Adrenal gland (tissue), 5 donors: ENCODE results near the gene ARHGAP27.

ENCODE experiments used
- POLR2A ChIP-seq, 2 donors: fragments of 450-650 bp; IDR thresholded peaks; one replicate each; pipeline ENCODE4 v1.6.1; 2017; ENCODE audit warnings: antibody characterized with exemption in 2 of 2, mild to moderate bottlenecking in 2 of 2, moderate library complexity in 1 of 2
- TF ChIP-seq, protein P1 (sequence below), 6 experiments: fragments of 450-650 bp in 4 of 6; fragments of 200-600 bp in 2 of 6; sonication (generic) in 1 of 6; IDR thresholded peaks; 1 replicate in 5 of 6; 2 replicates in 1 of 6; pipeline versions ENCODE4 v1.5.1 to v1.8.0; 2016 to 2021; ENCODE audit warnings: antibody characterized with exemption in 6 of 6, mild to moderate bottlenecking in 2 of 6, moderate library complexity in 1 of 6
- donor health status: DM: no; HTN: no; CAD: no.

DNA sequence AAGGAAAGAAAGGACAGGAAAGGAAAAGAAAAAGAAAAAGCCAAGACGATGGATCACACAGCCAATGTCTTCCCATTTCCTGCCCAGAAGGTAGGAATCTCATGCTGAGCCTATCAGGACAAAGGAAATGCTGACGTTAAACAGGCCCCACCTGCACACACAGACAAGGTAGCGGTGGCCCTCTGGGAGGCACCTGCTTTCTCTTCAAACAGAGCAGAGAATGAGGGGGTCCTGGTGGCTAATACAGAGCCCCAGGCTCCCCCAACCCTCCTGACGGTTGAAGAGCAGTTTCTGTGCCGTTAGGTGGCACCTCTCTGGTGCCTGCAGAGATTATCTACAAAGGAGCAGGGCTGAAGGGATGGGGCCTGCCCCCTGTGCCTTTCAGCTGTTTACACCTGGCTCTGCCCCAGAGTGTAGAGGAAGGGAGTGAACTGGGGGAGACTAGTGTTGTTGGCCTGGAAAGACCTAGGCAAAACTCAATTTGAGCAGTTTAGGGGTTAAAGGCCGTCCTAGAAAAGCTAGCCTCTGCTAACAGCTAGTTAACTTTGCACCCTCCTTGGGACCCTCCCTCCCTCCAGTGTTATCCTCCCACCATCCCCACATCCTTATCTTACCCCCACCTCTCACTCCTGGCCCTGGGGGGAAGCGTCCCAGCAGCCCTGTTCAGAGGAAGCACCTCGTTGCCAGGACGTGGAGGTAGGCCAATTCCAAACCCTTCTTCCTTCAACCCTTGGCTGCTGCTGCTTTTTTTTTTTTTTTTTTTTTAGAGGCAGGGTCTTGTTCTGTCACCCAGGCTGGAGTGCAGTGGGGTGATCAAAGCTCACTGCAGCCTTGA is 56.3 kb downstream of the ARHGAP27 start:
- TF ChIP-seq, protein P1, sequence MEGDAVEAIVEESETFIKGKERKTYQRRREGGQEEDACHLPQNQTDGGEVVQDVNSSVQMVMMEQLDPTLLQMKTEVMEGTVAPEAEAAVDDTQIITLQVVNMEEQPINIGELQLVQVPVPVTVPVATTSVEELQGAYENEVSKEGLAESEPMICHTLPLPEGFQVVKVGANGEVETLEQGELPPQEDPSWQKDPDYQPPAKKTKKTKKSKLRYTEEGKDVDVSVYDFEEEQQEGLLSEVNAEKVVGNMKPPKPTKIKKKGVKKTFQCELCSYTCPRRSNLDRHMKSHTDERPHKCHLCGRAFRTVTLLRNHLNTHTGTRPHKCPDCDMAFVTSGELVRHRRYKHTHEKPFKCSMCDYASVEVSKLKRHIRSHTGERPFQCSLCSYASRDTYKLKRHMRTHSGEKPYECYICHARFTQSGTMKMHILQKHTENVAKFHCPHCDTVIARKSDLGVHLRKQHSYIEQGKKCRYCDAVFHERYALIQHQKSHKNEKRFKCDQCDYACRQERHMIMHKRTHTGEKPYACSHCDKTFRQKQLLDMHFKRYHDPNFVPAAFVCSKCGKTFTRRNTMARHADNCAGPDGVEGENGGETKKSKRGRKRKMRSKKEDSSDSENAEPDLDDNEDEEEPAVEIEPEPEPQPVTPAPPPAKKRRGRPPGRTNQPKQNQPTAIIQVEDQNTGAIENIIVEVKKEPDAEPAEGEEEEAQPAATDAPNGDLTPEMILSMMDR (IDR thresholded peaks at IDR 0.05) = no peak
- no peak for TF ChIP-seq POLR2A (IDR thresholded peaks at IDR 0.05)
